ENCODE data around the gene JAKMIP1.

- TF ChIP-seq CTCF (conservative IDR thresholded peaks at IDR 0.05; ENCODE audit: low read length) (no peak), EZH2phosphoT487 (IDR thresholded peaks at IDR 0.05; ENCODE audit: borderline replicate concordance, low read depth, low read length) (no peak)
Measured at GRCh38 chr4:5982156-5982973, 218.0 kb downstream of the JAKMIP1 start.

All from OCI-LY7 (cell line).